ENCODE results near the gene ZNF324.
"Not testable (repeated sequence)": the region's sequence is repeated elsewhere in the genome, so short reads cannot be mapped to it uniquely, and the experiment has no call there.

Gene ZNF324

GRCh38 chr19:58466760-58467589 lies at the start of gene ZNF324:
TSS of gene ZNF324 (plus strand) at chr19:58467080. CDS start at chr19:58469186, 2,106 bp downstream.
- peak; percentile 98 for DNase-seq (ENCODE audit: low spot score)

GRCh38 chr19:58428617-58429016 lies 38.3 kb upstream of the ZNF324 start:
- no peak for DNase-seq (ENCODE audit: low spot score)

GRCh38 chr19:58429745-58430144 lies 37.1 kb upstream of the ZNF324 start:
- no peak for DNase-seq (ENCODE audit: low spot score)

- no peak for DNase-seq (ENCODE audit: low spot score)
Measured at GRCh38 chr19:58434217-58434616, 32.7 kb upstream of the ZNF324 start.

GRCh38 chr19:58439576-58440554 lies 27.0 kb upstream of the ZNF324 start, which contains the start of gene ZNF132:
TSS of gene ZNF132 (minus strand) at chr19:58440153. CDS start at chr19:58439821, 332 bp downstream.
- no peak for DNase-seq (ENCODE audit: low spot score)

GRCh38 chr19:58440556-58440955 lies 26.3 kb upstream of the ZNF324 start:
- DNase-seq (ENCODE audit: low spot score) = no peak

GRCh38 chr19:58442986-58443385 lies 23.9 kb upstream of the ZNF324 start:
- DNase-seq (ENCODE audit: low spot score) = not testable (repeated sequence)

GRCh38 chr19:58448860-58449259 lies 18.0 kb upstream of the ZNF324 start:
- DNase-seq (ENCODE audit: low spot score) = not testable (repeated sequence)

GRCh38 chr19:58449980-58450379 lies 16.9 kb upstream of the ZNF324 start:
- not testable (repeated sequence) for DNase-seq (ENCODE audit: low spot score)

GRCh38 chr19:58450856-58451357 lies 16.0 kb upstream of the ZNF324 start:
- no peak for DNase-seq (ENCODE audit: low spot score)

- peak; percentile 97 for DNase-seq (ENCODE audit: low spot score)
Measured at GRCh38 chr19:58451358-58452101, 15.3 kb upstream of the ZNF324 start, which contains the start of gene ZNF324B. TSS of gene ZNF324B (plus strand) at chr19:58451622. CDS start at chr19:58453702, 2,080 bp downstream.

GRCh38 chr19:58453743-58454142 lies 13.1 kb upstream of the ZNF324 start:
- DNase-seq (ENCODE audit: low spot score) = no peak

GRCh38 chr19:58455306-58455705 lies 11.6 kb upstream of the ZNF324 start:
- DNase-seq (ENCODE audit: low spot score) = no peak

GRCh38 chr19:58456111-58456510 lies 10.8 kb upstream of the ZNF324 start:
- no peak for DNase-seq (ENCODE audit: low spot score)

GRCh38 chr19:58460039-58460438 lies 6.8 kb upstream of the ZNF324 start:
- DNase-seq (ENCODE audit: low spot score) = no peak

GRCh38 chr19:58466089-58466759 lies 656 bp upstream of the ZNF324 start:
- DNase-seq (ENCODE audit: low spot score) = no peak

- no peak for DNase-seq (ENCODE audit: low spot score)
Measured at GRCh38 chr19:58468216-58468839, 1.4 kb downstream of the ZNF324 start.

- DNase-seq (ENCODE audit: low spot score) = no peak
Measured at GRCh38 chr19:58469241-58470013, 2.5 kb downstream of the ZNF324 start.

- not testable (repeated sequence) for DNase-seq (ENCODE audit: low spot score)
Measured at GRCh38 chr19:58470837-58471543, 4.1 kb downstream of the ZNF324 start.
